SU-DHL-6 (cell line): ENCODE data around the gene ITPR2.

ENCODE experiments used
- EZH2phosphoT487 ChIP-seq: fragments of 200-600 bp; sonication (generic), shearing (Covaris generic); conservative IDR thresholded peaks from 2 replicates; pipeline ENCODE4 v1.6.1; 2018; ENCODE audit warnings: mild to moderate bottlenecking, antibody characterized with exemption, low read length, moderate library complexity, mixed read lengths
- TF ChIP-seq, protein P1 (sequence below): fragments of 200-600 bp; sonication (generic); IDR thresholded peaks from one replicate; pipeline ENCODE4 v1.5.1; 2017; ENCODE audit warnings: antibody characterized with exemption, mild to moderate bottlenecking, low read length, moderate library complexity; ENCODE audit not compliant: insufficient read depth, poor library complexity, severe bottlenecking

GRCh38 chr12:26361964-26362363, 471.0 kb downstream of the ITPR2 start:
- TF ChIP-seq, protein P1, sequence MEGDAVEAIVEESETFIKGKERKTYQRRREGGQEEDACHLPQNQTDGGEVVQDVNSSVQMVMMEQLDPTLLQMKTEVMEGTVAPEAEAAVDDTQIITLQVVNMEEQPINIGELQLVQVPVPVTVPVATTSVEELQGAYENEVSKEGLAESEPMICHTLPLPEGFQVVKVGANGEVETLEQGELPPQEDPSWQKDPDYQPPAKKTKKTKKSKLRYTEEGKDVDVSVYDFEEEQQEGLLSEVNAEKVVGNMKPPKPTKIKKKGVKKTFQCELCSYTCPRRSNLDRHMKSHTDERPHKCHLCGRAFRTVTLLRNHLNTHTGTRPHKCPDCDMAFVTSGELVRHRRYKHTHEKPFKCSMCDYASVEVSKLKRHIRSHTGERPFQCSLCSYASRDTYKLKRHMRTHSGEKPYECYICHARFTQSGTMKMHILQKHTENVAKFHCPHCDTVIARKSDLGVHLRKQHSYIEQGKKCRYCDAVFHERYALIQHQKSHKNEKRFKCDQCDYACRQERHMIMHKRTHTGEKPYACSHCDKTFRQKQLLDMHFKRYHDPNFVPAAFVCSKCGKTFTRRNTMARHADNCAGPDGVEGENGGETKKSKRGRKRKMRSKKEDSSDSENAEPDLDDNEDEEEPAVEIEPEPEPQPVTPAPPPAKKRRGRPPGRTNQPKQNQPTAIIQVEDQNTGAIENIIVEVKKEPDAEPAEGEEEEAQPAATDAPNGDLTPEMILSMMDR: no peak
- TF ChIP-seq EZH2phosphoT487: no peak
